Hepatocyte (in vitro differentiated cells): ENCODE measurements around the gene CSTPP1.

Experiments
- CTCF ChIP-seq: fragments of 200-600 bp; sonication (generic); IDR thresholded peaks from 2 replicates; pipeline ENCODE4 v1.5.1; 2016; ENCODE audit warnings: antibody characterized with exemption, mild to moderate bottlenecking; ENCODE audit not compliant: poor library complexity
- EZH2 ChIP-seq: fragments of 200-600 bp; sonication (generic); IDR thresholded peaks from 2 replicates; pipeline ENCODE4 v1.6.1; 2016; ENCODE audit warnings: antibody characterized with exemption, mild to moderate bottlenecking, borderline replicate concordance
- EZH2phosphoT487 ChIP-seq: fragments of 200-600 bp; sonication (generic); IDR thresholded peaks from one replicate; pipeline ENCODE4 v1.6.1; 2018; ENCODE audit warnings: antibody characterized with exemption, mild to moderate bottlenecking, low read depth, moderate library complexity; ENCODE audit not compliant: unreplicated experiment, severe bottlenecking

GRCh38 chr11:47127213-47127612 is 190.7 kb downstream of the CSTPP1 start:
- no peak for TF ChIP-seq CTCF
- no peak for TF ChIP-seq EZH2
- TF ChIP-seq EZH2phosphoT487 = no peak
